Measurements from ENCODE around the gene OBI1. TPM values are rescaled to one million over a fixed set of nuclear protein-coding genes. Genes with fewer than 3 reads are reported as not detected.

The OBI1 gene
- total RNA-seq, 1 experiment from 2014 or later: 14.0 TPM

DNA sequence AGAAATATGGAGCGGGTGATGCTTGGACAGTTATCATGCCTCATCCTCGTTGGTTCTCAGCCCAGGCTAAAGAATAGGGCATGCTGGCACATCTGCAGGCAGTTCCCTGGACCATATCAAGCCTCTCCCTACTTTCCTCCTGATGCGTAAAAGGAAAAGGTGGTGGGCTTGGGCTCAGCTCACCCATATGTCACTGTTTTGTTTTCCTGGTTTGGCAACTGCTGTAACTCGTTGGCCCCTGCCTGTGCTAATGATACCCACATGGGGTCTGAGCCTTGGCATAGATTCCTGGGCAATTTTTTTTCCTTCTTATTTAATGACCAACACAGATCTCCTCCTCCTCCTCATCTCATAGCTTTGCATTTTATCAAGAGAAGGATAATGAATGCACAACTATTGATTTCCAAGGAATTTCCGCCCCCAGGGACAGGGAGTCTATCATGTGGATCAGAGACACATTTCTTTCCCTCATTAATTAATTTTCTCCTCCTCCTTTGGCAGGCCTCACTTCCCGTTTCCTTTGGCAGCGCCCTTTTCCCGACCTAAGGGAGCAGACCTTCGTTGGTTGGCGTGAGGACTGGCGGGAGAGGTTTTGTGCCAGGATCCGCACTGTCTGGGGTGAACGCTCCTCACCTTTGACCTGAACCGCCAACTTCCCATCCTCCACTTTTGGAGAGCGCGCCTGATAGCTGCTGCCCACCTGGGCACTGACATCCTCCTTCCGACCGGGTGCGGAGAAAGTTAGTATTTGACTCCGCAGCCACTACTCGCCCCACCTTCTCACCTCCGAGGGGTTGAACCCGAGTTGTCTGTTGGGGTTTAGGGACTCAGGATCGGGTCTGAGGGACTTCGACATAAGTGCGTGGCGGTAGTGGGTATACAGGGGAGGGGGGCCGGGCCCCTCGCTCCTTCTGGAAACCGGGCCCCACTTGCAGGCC lies 52.2 kb downstream of the OBI1 start:
- ATAC-seq (no peak), DNase-seq (ENCODE audit: low read depth, low spot score) (no peak)
- H4K20me1 ChIP-seq (ENCODE audit: insufficient read depth): no peaks in the 10 kb centered on the region
- POLR2A ChIA-PET: no interaction called here
- no peaks in the 10 kb centered on the region for H3K36me3 ChIP-seq (ENCODE audit: control insufficient read depth in 1 of 2, insufficient read depth in 2 of 2, low read length in 2 of 2)
- no peak overlapping the region for H3K27ac ChIP-seq (ENCODE audit: low read depth, low read length)
- no peak overlapping the region for H3K9ac ChIP-seq (ENCODE audit: low read length)
- no peaks in the 10 kb centered on the region for H3K9me3 ChIP-seq (ENCODE audit: control insufficient read depth in 1 of 2, insufficient read depth in 1 of 2, low read depth in 1 of 2, low read length in 2 of 2)
- intact Hi-C loops (cut with micrococcal nuclease): no loop called here
- CTCF ChIA-PET: no interaction called here
- H3K4me1 ChIP-seq (ENCODE audit: control insufficient read depth in 1 of 2, insufficient read depth in 2 of 2, low read length in 2 of 2): no peaks in the 10 kb centered on the region
- no peak overlapping the region for H2AFZ ChIP-seq (ENCODE audit: low read depth, low read length, poor library complexity, severe bottlenecking)
- H3K4me3 ChIP-seq (replicated peaks in 1 of 2; ENCODE audit: low read depth in 1 of 2, low read length in 2 of 2): no peak overlapping the region
- BruUV-seq (replicated peaks): no TSS peak
- no peaks in the 10 kb centered on the region for H3K79me2 ChIP-seq (ENCODE audit: insufficient read depth, low read length)
- peaks cover 6% of the 10 kb centered on the region; the same call in 1 of the 2 replicates for H3K27me3 ChIP-seq (ENCODE audit: insufficient read depth, low read length)
- RAD21 ChIA-PET (ENCODE audit: low non-redundant PET in 1 of 2, low total read pairs in 2 of 2, uncharacterized antibody in 2 of 2, unreplicated experiment in 2 of 2): no interaction called here
- no peak overlapping the region for H3K4me2 ChIP-seq (ENCODE audit: low read length)
- no peak for TF ChIP-seq CBX3 (IDR thresholded peaks at IDR 0.05; ENCODE audit: low read depth)
- TF ChIP-seq, protein P1, sequence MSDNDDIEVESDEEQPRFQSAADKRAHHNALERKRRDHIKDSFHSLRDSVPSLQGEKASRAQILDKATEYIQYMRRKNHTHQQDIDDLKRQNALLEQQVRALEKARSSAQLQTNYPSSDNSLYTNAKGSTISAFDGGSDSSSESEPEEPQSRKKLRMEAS (IDR thresholded peaks at IDR 0.05): no peak
- no peak for TF ChIP-seq ZNF274 (IDR thresholded peaks at IDR 0.05; ENCODE audit: low read depth, low read length)
- no peak for TF ChIP-seq JUND (IDR thresholded peaks at IDR 0.05)
- TF ChIP-seq CEBPB (IDR thresholded peaks at IDR 0.05; ENCODE audit: low read depth): no peak
- no peak for TF ChIP-seq EGR1 (IDR thresholded peaks at IDR 0.05; ENCODE audit: low read depth)
- TF ChIP-seq POLR2A (IDR thresholded peaks at IDR 0.05; ENCODE audit: borderline replicate concordance, extremely low read depth, insufficient read depth, insufficient read length): no peak
- TF ChIP-seq ZFX (IDR thresholded peaks at IDR 0.05): no peak
- TF ChIP-seq YY1 (IDR thresholded peaks at IDR 0.05; ENCODE audit: extremely low read depth, insufficient replicate concordance, low read depth, low read length): no peak
- no peak for TF ChIP-seq SP1 (IDR thresholded peaks at IDR 0.05; ENCODE audit: low read depth)
- H3K9me2 ChIP-seq (ENCODE audit: insufficient read depth): no peaks in the 10 kb centered on the region
